ENCODE data around the gene OR5D14.

OR5D14 gene

GRCh38 chr11:55795256-55795655, at the start of gene OR5D14:
OR5D14 (plus strand) TSS chr11:55795556; CDS start chr11:55795556, 0 bp downstream.
- DNase-seq (ENCODE audit: low read depth in 2 of 3, low spot score in 2 of 3): no peak

- DNase-seq (ENCODE audit: low read depth in 2 of 3, low spot score in 2 of 3): no peak
Measured at GRCh38 chr11:55773138-55773537, 22.2 kb upstream of the OR5D14 start, which contains the start of gene OR5D13. OR5D13 (plus strand) TSS chr11:55773438; CDS start chr11:55773438, 0 bp downstream.

- no peak for DNase-seq (ENCODE audit: low read depth in 2 of 3, low spot score in 2 of 3)
Measured at GRCh38 chr11:55791606-55792005, 3.8 kb upstream of the OR5D14 start.

GRCh38 chr11:55793321-55793720, 2.0 kb upstream of the OR5D14 start:
- DNase-seq (ENCODE audit: low read depth in 2 of 3, low spot score in 2 of 3): no peak

GRCh38 chr11:55806248-55806647, 10.9 kb downstream of the OR5D14 start:
- no peak for DNase-seq (ENCODE audit: low read depth in 2 of 3, low spot score in 2 of 3)

- DNase-seq (ENCODE audit: low read depth in 2 of 3, low spot score in 2 of 3): no peak
Measured at GRCh38 chr11:55811067-55811466, 15.7 kb downstream of the OR5D14 start, which contains the start of gene OR5L1. OR5L1 (plus strand) TSS chr11:55811367; CDS start chr11:55811467, 100 bp downstream.

- DNase-seq (ENCODE audit: low read depth in 2 of 3, low spot score in 2 of 3): no peak
Measured at GRCh38 chr11:55819330-55819729, 24.0 kb downstream of the OR5D14 start, which contains the start of gene OR5D18. OR5D18 (plus strand) TSS chr11:55819630; CDS start chr11:55819630, 0 bp downstream.

GRCh38 chr11:55826919-55827318, 31.6 kb downstream of the OR5D14 start, which contains the start of gene OR5L2:
OR5L2 (plus strand) TSS chr11:55827219; CDS start chr11:55827219, 0 bp downstream.
- no peak for DNase-seq (ENCODE audit: low read depth in 2 of 3, low spot score in 2 of 3)

GRCh38 chr11:55838452-55838851, 43.1 kb downstream of the OR5D14 start, which contains the start of gene OR5D16:
OR5D16 (plus strand) TSS chr11:55838752; CDS start chr11:55838752, 0 bp downstream.
- DNase-seq (ENCODE audit: low read depth in 2 of 3, low spot score in 2 of 3): no peak

All from activated CD8-positive, alpha-beta memory T cell treated with anti-CD3 and anti-CD28 coated beads for 48 hours (primary cell).